ENCODE data around the gene GRK5.
A peak's percentile ranks its signal among the peaks of the same experiment; 100 is the strongest.

The GRK5 gene

DNA sequence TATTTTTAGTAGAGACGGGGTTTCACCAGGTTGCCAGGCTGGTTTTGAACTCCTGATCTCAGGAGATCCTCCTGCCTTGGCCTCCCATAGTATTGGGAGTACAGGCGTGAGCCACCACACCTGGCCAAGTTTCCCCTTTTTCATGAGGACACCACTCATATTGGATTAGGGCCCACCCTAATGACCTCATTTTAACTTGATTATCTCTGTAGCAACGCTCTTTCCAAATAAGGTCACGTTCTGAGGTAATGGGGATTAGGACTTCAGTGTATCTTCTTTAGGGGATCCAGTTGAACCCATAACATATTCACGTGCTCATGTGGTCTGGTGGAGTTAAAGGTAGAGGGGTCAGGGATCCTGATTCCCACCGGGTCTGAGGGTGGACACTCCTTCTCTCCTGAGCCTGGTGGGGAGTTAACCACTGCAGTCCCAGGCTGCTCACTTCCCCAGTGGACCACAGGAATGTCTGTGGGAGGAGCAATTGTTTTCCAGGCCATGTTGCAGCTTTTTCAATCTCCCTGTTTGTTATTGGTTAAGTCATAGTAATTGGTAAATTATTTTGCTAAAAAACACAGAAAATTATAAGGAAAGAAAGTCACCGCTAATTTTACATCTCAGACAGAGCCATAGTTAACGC lies 130.5 kb downstream of the GRK5 start:
- no peak for DNase-seq (ENCODE audit: low read depth in 1 of 2, low spot score in 1 of 2)

DNA sequence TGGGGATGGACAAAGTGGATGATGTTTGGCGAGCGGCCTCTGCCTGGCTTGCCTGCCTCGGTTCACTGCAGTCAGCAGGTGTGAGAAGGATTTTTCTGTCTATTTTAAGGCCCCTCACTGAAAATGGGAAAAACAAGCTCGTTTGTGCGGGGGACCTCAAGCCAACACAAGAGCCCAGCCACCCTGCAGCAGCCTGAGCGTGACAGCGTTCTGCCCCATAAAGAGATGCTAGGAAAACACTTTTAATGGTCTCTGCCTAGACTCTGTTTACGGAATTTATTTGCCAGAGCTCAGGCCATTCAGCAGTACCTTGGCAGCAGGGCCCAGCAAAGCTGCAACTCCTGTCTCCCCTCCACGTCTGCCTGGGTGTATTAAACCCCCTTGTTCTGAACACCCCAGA lies 131.7 kb downstream of the GRK5 start:
- no peak for DNase-seq (ENCODE audit: low read depth in 1 of 2, low spot score in 1 of 2)

DNA sequence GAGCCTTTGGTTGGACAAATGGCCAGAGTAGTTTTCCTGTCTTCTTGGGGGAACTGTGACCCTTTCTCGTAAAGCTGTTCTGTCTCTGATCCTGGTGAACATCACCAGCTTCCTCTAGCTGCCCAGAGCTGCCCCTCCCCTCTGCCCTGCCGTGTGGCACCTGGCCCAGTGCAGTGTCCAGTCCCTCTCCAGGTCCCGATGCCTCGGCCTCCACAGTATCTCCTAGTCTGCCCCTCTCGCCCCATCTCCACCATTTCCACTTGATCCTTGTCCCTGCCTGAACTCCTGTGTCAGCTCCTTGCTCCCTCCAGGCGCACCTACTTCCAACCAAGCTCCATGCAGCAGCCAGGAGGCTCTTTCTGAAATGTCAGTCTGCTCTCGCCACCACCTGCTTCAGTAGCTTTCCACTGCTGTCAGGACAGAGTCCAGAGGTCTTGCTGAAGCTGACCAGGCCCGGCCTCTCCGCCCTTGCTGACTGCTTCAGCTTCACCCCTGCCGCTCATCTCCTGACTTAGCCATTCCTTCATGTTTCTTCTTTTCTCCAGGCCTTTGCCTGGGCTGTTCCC lies 133.6 kb downstream of the GRK5 start:
- no peak for DNase-seq (ENCODE audit: low read depth in 1 of 2, low spot score in 1 of 2)

DNA sequence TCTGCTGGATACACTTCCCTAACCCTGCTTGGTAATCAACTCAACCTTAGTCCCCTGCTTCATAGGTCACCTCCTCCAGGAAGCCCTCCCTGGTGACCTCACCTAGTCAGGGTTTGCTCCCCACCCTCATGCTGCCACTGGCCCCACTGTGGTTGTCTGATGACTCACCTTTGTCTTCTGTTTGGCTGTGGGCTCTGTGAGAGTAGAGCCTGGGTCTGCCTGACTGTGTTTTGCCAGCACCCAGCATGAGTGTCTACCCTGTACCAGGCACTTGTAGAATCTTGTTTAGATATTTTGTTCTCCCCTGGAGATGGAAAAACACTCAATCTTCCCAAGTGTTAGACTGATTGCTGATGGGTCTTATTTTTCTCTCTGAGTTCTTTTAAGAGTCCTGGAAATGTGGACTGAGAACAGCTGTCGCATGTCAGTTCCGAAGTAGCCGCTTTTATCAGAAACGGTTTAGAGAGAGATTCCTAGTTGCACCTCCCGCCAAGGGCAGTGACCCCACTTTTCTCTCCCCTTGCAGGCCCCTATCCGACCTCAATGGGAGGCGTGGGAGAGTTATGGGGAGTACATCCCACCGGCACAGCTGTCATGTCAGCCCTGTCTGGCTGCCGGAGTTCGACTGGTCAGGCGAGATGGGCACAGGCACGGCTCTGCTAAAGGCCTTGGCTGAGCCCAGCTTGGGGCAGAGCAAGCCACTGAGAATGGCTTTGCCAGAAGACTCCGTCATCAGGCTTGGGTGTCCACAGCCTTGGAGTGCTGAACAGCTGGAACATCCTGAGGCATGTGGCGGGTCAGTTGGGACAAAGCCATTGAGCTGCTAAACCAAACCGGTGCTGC lies 134.3 kb downstream of the GRK5 start:
- peak in 1 of 2 donors; percentile 48 for DNase-seq (ENCODE audit: low read depth in 1 of 2, low spot score in 1 of 2)

DNA sequence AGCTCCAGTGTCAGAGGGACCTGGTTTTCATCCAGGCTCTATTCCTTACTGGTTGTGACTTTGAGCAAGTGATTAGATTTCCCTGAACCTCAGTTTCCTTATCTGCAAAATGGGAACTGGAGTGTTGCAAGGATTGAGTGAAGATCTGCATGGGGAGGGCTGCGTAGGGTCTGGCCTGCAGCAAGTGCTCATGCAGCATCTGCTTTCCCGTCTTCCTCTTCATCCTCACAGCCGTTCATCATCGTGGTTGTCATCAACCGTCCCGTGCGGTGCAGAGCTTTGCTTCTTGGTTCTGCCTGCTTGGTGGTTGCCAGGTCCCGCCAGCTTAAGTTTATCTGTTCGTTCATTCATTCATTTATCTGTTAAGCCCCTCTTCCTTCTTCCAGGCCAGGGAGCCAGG lies 135.0 kb downstream of the GRK5 start:
- no peak for DNase-seq (ENCODE audit: low read depth in 1 of 2, low spot score in 1 of 2)

DNA sequence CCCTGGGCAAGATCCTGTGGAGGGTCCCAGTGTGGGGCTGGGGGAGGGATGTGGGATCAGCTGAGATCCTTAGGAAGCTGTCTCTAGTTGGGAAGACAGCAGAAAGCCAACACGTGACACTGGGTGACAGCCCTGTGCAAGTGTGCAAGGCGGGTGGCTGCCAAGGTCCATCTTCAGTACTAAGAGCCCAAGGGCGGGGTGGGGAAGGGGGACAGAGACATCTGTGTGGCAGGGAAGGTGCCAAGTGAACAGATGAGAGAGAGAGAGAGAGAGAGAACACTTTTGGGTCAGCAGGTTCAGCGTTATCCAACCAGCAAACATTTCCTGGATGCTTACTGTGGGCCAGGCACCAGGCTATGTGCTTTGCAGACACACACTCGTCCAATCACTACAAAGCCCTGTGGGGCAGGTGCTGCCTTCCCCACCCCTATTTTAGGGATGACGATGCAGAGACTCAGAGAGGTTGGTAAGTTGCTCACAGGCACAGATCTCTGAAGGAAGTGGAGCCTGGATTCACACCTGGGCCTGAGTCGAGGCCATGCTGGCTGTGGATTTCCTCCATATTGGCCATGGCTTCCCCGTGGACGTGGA lies 135.7 kb downstream of the GRK5 start:
- no peak for DNase-seq (ENCODE audit: low read depth in 1 of 2, low spot score in 1 of 2)

DNA sequence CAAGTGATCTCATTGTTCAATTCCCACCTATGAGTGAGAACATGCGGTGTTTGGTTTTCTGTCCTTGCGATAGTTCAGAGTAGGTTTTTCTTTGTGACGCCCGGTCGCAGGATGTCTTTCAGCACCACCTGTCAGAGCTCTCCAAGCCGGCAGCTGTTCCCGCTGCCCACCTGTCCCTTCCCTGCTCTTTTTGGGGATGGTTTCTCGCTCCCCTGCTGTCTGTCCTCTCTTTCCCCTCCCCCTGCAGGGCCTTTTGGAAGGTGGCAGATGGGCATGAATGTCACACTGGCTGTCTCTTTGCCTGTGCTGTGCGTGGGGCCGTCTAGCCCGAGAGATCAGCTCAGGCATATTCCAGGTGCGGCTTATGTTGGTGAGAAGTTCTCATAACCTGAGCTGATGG lies 137.0 kb downstream of the GRK5 start:
- DNase-seq (ENCODE audit: low read depth in 1 of 2, low spot score in 1 of 2): no peak

DNA sequence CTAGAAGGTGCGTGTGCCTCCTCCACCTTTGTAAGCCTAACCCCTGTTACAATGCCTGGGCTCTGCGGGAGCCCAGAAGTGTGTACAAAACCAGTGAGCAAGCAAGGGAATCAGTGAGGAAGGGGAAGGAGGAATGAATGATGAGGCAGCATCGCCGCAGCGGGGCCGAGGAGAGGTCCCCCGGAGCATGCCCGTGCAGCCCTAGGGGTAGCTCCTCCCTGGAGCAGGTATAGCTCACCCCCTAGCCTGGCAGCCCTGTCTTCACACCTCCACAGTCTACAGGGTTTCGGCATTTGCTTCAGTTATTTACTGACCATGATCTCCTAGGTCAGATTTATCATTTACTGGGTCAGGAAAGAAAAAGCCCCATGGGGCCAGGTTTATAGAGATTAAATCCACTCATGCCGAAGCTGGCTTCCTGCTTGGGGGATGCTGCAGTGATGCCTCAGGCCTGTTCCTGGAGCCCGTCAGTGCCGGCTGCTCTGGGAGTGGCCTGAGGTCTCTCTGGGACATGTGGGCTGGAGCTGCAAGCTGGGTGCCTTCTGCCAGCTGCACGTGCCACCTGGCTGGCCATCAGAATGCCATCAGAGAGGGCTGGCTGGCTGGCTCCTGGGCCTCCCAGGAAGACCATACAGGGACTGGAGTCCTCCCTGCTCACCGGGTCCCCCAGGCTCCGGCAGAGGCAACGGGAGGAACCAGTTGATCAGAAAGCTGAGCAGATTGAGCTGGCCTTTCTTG lies 138.9 kb downstream of the GRK5 start:
- no peak for DNase-seq (ENCODE audit: low read depth in 1 of 2, low spot score in 1 of 2)

DNA sequence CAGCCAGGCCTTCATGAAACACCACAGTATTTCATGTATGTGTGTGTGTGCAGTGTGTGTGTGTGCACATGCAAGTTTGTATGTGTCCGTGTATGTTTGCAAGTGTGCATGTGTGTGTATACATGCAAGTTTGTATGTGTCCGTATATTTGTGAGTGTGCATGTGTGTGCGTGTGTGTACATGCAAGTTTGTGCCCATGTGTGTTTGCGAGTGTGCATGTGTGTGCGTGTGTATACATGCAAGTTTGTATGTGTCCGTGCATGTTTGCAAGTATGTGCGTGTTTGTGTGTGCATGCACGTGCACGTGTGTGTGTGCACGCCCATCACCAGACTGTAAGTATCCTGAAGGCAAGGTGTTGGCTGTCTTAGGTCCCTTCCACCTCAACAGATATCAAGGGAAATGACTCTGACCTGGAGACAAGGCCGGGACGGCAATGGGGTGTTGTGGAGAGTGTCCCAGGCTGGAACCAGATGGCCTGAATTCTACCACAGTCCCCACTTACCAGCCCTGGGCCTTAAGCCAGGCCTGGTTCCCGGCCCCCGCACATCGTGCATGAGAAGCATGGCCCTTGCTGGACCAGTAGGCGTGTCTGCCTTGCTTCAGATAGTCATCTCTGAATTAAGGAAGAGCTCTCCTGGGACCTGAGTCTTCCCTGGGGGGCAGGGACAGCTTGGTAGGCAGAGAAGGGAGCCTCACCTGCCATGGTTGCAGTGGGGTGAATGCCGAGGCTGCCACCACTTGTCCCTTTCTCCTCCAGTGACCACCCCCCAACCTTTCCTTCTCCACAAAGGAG lies 140.0 kb downstream of the GRK5 start:
- DNase-seq (ENCODE audit: low read depth in 1 of 2, low spot score in 1 of 2): no peak

DNA sequence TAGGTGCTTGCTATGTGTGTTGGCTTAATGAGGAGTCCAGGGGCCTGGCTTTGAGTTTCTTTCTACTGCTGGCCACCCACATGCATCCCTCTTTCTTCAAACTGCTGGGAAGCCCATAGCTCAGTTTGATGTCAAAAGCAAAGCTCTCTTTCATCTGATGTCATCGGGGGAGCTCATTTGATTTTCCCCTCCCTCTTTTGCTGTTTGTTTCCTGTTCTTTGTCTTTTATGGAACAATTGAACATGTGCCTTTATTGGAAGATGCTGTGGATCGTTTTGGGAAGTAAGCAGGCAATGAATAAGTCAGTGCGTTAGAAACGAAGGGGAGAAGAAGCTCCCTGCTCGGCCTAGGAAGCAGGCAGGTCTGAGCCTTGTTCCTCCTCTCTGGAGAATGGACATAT lies 140.7 kb downstream of the GRK5 start:
- no peak for DNase-seq (ENCODE audit: low read depth in 1 of 2, low spot score in 1 of 2)

DNA sequence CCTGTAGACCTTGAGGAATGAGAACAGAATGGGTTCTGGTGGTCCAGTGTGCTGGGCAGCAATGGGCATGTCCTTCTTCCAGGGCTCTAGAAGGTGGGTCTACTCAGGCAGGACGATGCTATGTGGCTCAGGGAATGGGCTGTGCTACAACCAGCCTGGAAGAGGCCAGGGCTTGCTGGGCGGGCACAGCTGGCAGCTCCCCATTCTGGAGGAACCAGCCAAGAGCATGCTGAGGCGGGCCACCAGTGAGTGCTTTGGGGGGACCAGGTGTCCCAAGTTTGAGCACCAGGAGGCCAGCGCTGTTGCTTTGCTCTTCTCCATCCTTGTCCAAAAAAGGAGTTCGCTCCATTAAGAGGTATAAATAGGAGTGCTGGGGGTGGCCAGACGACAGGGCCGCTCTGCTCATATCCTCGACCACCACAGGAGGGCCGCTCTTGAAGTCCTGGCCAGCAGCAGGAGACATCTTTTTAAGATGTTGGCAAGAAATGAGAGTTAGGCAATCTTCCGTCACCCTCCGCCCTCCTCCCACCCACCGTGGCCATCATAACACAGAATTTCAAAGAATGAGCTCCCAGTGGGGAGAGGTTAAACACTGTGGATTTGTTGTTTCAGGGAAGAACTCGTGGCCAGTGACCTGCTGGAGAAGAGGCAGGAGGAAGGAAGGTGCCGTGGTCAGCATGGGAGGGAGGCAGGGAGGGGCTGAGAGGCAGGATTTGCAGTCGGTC lies 141.3 kb downstream of the GRK5 start:
- DNase-seq (ENCODE audit: low read depth in 1 of 2, low spot score in 1 of 2): no peak

DNA sequence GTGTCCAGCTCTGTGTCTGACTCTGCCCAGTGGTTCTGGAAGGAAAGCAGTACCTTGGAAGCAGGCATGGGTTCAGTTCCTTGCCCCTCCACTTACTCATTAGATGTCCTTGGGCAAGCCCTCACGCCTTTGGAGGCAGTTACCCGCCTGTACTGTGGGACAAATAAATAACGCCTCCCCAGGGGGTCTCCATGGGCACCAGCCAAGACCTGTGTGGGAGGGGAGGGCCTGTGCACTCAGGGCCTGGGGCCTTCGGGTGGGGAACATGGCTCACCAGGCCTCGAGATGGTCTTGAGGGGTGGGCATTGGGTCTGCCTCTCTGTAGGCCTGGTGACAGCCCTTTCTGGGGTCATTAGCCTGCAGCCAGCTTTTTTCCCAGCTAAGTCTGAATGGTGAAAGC lies 142.0 kb downstream of the GRK5 start:
- DNase-seq (ENCODE audit: low read depth in 1 of 2, low spot score in 1 of 2): no peak

DNA sequence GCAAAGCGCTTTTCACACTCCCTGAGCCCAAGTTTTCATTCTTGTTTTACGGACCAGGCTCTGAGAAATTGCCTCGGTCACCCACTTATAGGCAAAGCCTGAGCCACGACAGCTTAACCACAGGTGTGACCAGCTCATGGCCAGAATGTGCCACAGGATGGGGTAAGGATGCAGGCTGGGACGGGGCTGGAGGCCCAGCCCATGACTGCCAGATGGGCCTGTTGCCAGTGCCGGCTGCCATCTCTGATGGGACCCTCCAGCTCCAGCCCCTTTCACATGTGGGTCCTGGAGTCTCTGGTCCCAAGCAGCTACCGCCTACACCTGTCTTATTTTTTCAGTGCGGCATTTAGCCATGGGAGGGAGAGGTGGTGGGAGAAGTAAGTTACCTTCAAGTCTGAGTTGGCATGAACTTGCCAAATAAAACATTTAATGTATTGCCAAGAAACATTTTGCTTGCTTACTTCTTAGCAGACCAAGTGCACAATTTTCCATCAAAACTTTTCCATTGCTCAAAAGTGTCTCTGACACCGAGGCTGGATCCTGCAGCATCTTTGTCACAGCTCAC lies 142.6 kb downstream of the GRK5 start:
- no peak for DNase-seq (ENCODE audit: low read depth in 1 of 2, low spot score in 1 of 2)

DNA sequence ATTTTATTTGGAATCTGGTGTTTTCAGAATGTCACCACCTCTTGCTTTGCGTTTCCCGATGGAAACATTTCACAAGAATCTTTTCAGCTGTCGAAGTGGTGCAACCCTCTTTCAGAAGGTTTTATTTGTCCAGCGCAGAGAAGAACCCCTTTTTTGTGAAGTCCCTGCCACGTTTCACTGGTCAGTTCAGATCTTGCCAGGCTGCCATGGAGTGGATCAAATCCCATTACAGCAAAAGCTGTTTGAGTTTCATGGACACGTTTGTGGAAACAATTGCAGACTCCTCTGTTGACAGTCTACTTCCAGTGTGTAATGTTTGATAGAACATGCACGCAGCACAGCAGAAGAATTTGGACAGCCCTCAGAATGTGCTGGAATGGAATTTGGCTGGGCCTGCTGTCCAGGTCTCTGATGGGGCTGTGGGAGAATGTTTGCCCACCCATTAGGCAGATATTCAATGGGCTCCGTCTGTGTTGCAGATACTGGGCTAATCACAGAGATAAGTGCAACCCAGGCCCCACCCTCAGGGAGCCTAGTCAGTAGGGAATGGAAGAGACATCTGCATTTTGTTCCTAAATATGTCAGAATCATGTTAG lies 143.2 kb downstream of the GRK5 start:
- DNase-seq (ENCODE audit: low read depth in 1 of 2, low spot score in 1 of 2): no peak

DNA sequence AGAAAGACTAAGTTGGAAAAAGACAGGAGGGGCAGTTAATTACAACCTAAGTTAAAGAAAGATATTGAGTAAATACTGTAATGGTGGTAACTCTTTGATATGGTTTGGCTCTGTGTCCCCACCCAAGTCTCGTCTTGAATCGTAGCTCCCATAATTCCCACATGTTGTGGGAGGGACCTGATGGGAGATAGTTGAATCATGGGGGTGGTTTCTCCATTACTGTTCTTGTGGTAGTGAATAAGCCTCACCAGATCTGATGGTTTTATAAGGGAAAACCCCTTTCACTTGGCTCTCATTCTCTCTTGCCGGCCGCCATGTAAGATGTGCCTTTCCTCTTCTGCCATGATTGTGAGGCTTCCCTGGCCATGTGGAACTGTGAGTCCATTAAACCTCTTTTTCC lies 143.8 kb downstream of the GRK5 start:
- no peak for DNase-seq (ENCODE audit: low read depth in 1 of 2, low spot score in 1 of 2)

DNA sequence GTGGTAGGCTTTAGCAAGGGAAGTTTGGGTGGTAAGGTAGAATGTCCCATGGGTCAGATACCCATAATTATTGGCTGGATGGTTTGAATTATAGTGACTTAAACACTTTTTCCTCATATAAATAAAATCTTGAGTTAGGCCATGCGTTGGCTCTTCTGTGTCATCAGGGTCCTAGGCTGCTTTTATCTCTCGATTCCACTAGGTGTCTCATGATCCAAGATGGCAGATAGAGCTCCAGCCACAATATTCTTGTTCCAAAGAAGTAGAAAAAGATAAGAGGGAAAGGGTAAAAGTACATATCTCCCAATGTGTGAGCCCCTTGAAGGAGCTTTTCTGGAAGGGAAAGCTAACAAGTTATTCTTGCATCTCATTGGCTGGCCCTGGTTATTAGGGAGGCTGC lies 144.7 kb downstream of the GRK5 start:
- no peak for DNase-seq (ENCODE audit: low read depth in 1 of 2, low spot score in 1 of 2)

DNA sequence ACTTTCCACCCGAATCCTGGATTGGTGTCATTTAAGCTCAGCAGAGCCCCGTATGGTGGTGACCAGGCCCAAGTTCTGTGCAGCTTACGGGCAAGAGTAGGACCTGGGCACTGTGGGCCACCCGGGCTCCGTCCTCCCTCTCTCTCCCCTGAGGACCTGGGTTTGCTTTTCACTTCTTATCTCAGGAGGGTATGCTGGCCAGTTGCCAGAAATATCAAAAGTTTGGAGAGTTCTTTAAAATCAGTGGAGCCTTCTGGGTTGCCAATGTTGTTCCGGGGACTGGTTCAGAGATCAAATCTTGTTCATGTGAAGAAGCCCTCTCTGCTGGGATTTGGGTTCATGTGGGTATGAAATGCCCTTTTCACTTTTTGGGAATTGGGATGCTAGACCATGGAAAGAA lies 145.4 kb downstream of the GRK5 start:
- no peak for DNase-seq (ENCODE audit: low read depth in 1 of 2, low spot score in 1 of 2)

DNA sequence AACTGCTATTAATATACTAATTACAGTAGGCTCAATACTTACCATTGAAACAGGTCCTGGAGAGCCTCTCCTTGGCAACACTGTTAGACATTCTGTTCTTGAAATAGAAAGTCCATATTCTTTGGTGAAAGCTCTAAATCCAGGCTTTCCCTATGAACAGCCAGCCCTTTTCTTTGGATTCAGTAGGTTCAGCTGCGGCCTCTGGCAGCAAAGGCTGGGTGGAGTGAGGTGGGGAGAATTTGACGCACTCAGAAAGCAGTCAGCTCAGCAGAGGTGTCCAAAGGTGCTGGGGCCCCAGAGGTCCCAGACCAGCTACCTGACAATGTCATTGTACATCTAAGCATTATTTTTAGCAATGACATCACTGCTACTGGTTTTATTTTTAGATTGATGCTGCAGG lies 146.1 kb downstream of the GRK5 start:
- DNase-seq (ENCODE audit: low read depth in 1 of 2, low spot score in 1 of 2): no peak

DNA sequence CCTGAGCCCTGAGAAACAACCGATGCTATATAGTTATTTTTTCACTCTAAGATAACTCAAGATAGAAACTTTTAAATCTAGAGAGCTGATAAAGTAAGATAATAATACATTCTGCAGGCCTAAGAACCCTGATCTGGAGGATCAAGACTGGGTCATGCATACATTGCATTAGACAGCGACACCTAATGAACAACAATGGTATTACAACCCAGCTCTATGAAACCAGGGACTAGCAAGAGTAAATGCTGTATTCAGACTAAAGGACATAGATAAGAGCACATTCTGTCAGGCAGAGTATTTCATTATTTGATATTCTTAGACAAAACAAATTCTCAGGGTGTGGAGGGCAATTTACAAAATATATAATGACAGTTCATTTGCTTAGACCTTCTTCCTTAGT lies 148.6 kb downstream of the GRK5 start:
- DNase-seq (ENCODE audit: low read depth in 1 of 2, low spot score in 1 of 2): no peak

Measured in activated CD4-positive, alpha-beta T cell treated with anti-CD3 and anti-CD28 coated beads, Interleukin-2, amount 50 U/mL, for 24 hours (primary cell).